Suprapubic skin (tissue), 4 donors: ENCODE measurements around the gene HIVEP2.

Source experiments
- POLR2A ChIP-seq, 2 donors: fragments of 450-650 bp; IDR thresholded peaks; one replicate each; pipeline ENCODE4 v1.6.1; 2017; ENCODE audit warnings: antibody characterized with exemption in 2 of 2, mild to moderate bottlenecking in 2 of 2, moderate library complexity in 2 of 2
- POLR2AphosphoS5 ChIP-seq, 3 donors: sonication (generic); formaldehyde crosslinking; IDR thresholded peaks; one replicate each; pipeline ENCODE4 v1.6.1; 2017; ENCODE audit warnings: antibody characterized with exemption in 3 of 3
- TF ChIP-seq, protein P1 (sequence below), 2 donors: fragments of 200-600 bp in 1 of 2; fragments of 450-650 bp in 1 of 2; sonication (generic) in 1 of 2; IDR thresholded peaks; one replicate each; pipeline ENCODE4 v1.5.1; 2016 to 2019; ENCODE audit warnings: antibody characterized with exemption in 2 of 2, mild to moderate bottlenecking in 1 of 2, moderate library complexity in 1 of 2

DNA sequence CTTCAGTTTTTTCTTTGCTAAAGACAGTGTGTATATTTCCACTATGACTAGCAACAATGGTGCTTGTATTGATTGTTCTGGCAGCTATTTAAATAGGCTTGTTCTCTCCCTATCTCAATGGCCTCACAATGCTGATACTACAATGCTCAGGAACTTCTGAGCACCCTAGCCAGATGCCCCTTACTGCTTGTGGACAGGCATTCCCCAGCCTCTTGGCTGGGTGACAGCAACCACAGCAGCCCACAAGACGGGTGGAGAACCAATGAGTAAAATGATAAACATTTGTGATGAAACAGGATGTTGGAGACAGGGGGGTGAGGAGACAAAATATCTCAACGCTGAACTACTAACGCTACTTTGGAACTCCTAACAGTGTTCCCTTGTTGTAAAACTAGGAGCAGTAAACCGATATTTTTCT lies 42.3 kb downstream of the HIVEP2 start:
- no peak for TF ChIP-seq POLR2A (IDR thresholded peaks at IDR 0.05)
- TF ChIP-seq, protein P1, sequence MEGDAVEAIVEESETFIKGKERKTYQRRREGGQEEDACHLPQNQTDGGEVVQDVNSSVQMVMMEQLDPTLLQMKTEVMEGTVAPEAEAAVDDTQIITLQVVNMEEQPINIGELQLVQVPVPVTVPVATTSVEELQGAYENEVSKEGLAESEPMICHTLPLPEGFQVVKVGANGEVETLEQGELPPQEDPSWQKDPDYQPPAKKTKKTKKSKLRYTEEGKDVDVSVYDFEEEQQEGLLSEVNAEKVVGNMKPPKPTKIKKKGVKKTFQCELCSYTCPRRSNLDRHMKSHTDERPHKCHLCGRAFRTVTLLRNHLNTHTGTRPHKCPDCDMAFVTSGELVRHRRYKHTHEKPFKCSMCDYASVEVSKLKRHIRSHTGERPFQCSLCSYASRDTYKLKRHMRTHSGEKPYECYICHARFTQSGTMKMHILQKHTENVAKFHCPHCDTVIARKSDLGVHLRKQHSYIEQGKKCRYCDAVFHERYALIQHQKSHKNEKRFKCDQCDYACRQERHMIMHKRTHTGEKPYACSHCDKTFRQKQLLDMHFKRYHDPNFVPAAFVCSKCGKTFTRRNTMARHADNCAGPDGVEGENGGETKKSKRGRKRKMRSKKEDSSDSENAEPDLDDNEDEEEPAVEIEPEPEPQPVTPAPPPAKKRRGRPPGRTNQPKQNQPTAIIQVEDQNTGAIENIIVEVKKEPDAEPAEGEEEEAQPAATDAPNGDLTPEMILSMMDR (IDR thresholded peaks at IDR 0.05): no peak
- no peak for TF ChIP-seq POLR2AphosphoS5 (IDR thresholded peaks at IDR 0.05)
